Measurements from ENCODE around the gene FRMD6.

DNA sequence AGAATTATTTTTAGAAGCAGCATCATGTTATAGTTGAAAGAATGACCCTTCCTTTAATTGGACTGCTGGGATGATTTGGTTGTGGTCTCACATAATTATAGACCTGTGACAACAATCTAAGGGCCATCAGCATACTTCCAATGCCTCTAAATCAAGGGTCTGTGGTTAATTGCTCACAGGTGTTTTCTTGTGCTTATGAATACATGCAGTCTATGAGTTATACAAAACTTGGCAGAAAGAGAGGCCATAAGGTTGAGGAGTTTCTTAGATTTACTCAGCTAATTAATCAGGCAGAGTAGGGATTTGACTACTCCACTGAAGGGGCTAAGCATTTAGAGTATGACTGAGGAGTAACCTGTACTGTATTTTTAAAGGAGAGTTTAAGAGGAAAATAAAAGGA lies 37.0 kb upstream of the FRMD6 start:
- TF ChIP-seq ZNF274 (IDR thresholded peaks at IDR 0.05; ENCODE audit: low read depth, low read length) (no peak), SUZ12 (IDR thresholded peaks at IDR 0.05; ENCODE audit: extremely low read depth, insufficient read depth, insufficient read length) (no peak), YY1 (IDR thresholded peaks at IDR 0.05; ENCODE audit: insufficient read depth, insufficient read length) (no peak)
